HepG2 (cell line): ENCODE results near the gene EEF1AKMT1. TPM values are rescaled to one million over a fixed set of nuclear protein-coding genes. Genes with fewer than 3 reads are reported as not detected.

Experiments used
- MLX ChIP-seq: IDR thresholded peaks from 2 replicates; pipeline ENCODE4 v1.6.1; 2016
- PCBP1 ChIP-seq: fragments of 200-400 bp; formaldehyde crosslinking; IDR thresholded peaks from 2 replicates; pipeline ENCODE4 v1.6.1; 2017; ENCODE audit warnings: mild to moderate bottlenecking, low read depth, low read length, borderline replicate concordance
- RXRB ChIP-seq: IDR thresholded peaks from 2 replicates; pipeline ENCODE4 v1.6.1; 2016; ENCODE audit warnings: borderline replicate concordance, missing genetic modification reagents, missing compliant biosample characterization
- SNAPC4 ChIP-seq: sonication (generic); formaldehyde crosslinking; IDR thresholded peaks from 2 replicates; pipeline ENCODE4 v1.4.0; 2020; ENCODE audit warnings: mild to moderate bottlenecking, missing genetic modification reagents
- TBL1XR1 ChIP-seq: fragments of 150-350 bp; IDR thresholded peaks from 2 replicates; pipeline ENCODE4 v1.6.1; 2014; ENCODE audit warnings: borderline replicate concordance, low read length; ENCODE audit not compliant: partially characterized antibody
- TOPORS ChIP-seq: sonication (generic); formaldehyde crosslinking; IDR thresholded peaks from 2 replicates; pipeline ENCODE4 v1.8.0; 2023; ENCODE audit warnings: mild to moderate bottlenecking, missing genetic modification reagents
- ZFP36L2 ChIP-seq: sonication (generic); formaldehyde crosslinking; IDR thresholded peaks from 2 replicates; pipeline ENCODE4 v1.4.0; 2020; ENCODE audit warnings: missing genetic modification reagents
- ZMYM2 ChIP-seq: sonication (generic); formaldehyde crosslinking; IDR thresholded peaks from 2 replicates; pipeline ENCODE4 v1.8.0; 2022; ENCODE audit warnings: mild to moderate bottlenecking, missing genetic modification reagents
- ZNF142 ChIP-seq: sonication (generic); formaldehyde crosslinking; IDR thresholded peaks from 2 replicates; pipeline ENCODE4 v1.4.0; 2020; ENCODE audit warnings: missing genetic modification reagents
- ZNF225 ChIP-seq: sonication (generic); formaldehyde crosslinking; IDR thresholded peaks from 2 replicates; pipeline ENCODE4 v1.4.0; 2020; ENCODE audit warnings: mild to moderate bottlenecking, missing genetic modification reagents
- ZNF607 ChIP-seq: sonication (generic); formaldehyde crosslinking; IDR thresholded peaks from 2 replicates; pipeline ENCODE4 v1.5.1; 2020; ENCODE audit warnings: missing genetic modification reagents, mild to moderate bottlenecking, borderline replicate concordance
- ZNF788 ChIP-seq: sonication (generic); formaldehyde crosslinking; IDR thresholded peaks from 2 replicates; pipeline ENCODE4 v1.5.0; 2020; ENCODE audit warnings: mild to moderate bottlenecking, missing genetic modification reagents, borderline replicate concordance
- ZSCAN30 ChIP-seq: sonication (generic); formaldehyde crosslinking; IDR thresholded peaks from 2 replicates; pipeline ENCODE4 v1.5.0; 2020; ENCODE audit warnings: mild to moderate bottlenecking, missing genetic modification reagents
- polyA plus RNA-seq, 8 experiments: library from polyadenylated mRNA; depleted of rRNA in 3 of 8; stranded (reverse) in 7 of 8; unstranded in 1 of 8; fragments of >200 nt; fragmentation: Illumina TruSeq in 4 of 8; extraction: Trizol in 4 of 8; gene quantifications; 2 replicates each; pipeline versions ENCODE4 v1.2.1 to v1.2.3, GENCODE V29; 2011 to 2016; ENCODE audit warnings: low read depth in 4 of 8, missing spikeins in 1 of 8, mixed read lengths in 1 of 8; ENCODE audit not compliant: insufficient read depth in 1 of 8
- total RNA-seq, 5 experiments: library from RNA; depleted of rRNA; stranded (reverse); fragments of >200 nt; fragmentation: Illumina TruSeq; extraction: Trizol; gene quantifications; 2 replicates each; pipeline ENCODE4 v1.2.3, GENCODE V29; 2016; ENCODE audit warnings: low read depth in 1 of 5

The EEF1AKMT1 gene
- total and polyA plus RNA-seq, 2 of the 13 experiments (the other 11 are each of a cell fraction or from before 2014, with no cell fraction given) = 6.0 to 16.1 TPM

GRCh38 chr13:20773194-20774080 lies at the start of gene EEF1AKMT1 (continued):
- peak; percentile 60; the same call in 1 of the 2 replicates for TF ChIP-seq ZNF142 (CRISPR knock-in tag)
- no peak for TF ChIP-seq MLX (CRISPR knock-in tag)
- TF ChIP-seq TBL1XR1 = peak; percentile 51
- TF ChIP-seq PCBP1 = no peak; the same call in 1 of the 2 replicates
- no peak for TF ChIP-seq SNAPC4 (CRISPR knock-in tag)
- no peak for TF ChIP-seq ZMYM2 (CRISPR knock-in tag)
- TF ChIP-seq TOPORS (CRISPR knock-in tag) = peak; percentile 44; the same call in 1 of the 2 replicates
- 0 out of 2 replicates have a peak, but pooled peaks have one; percentile 0 for TF ChIP-seq RXRB (CRISPR knock-in tag)
- TF ChIP-seq ZFP36L2 = no peak
- TF ChIP-seq ZSCAN30 (CRISPR knock-in tag) = no peak; the same call in 1 of the 2 replicates
- peak; percentile 37; the same call in 1 of the 2 replicates for TF ChIP-seq ZNF788 (CRISPR knock-in tag)
- peak; percentile 93 for TF ChIP-seq ZNF607 (CRISPR knock-in tag)
- peak; percentile 70; the same call in 1 of the 2 replicates for TF ChIP-seq ZNF225
